Esophagus mucosa (tissue), 1 donor: Measurements from ENCODE around the gene NTN5. TPM values are rescaled to one million over a fixed set of nuclear protein-coding genes. Genes with fewer than 3 reads are reported as not detected.
"Not testable (repeated sequence)": the region's sequence is repeated elsewhere in the genome, so short reads cannot be mapped to it uniquely, and the experiment has no call there.

Experiments
- ATAC-seq: fragments of 200-7000 bp; cut with Tn5 transposase; one replicate; pipeline ENCODE4 v1.9.1; 2020
- total RNA-seq: library from RNA; stranded (reverse); gene quantifications from one replicate; pipeline ENCODE4 v1.2.4, GENCODE V29; 2023
- donor health status: DM: yes; HTN: yes; CAD: no.

The NTN5 gene
- total RNA-seq, 1 donor from 2014 or later, result not detected

DNA sequence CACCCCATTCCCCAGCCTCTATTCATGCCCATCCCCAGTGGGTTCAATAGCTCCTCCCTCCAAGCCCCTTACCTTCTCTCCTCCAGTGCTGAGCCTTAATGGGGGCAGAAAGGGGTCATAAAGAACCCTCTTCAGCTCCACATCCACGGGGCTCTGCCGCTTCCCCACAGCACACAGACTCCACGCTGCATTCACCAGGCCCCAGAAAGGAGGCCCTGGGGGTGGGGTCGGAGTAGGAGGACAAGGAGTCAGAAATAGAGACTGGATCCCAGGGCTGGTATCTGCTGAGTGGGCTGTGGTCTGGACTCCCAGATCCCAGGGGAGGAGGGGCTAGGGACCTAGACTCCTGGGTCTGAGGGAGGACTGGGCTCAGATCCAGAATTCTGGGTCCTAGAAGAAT is 28.5 kb downstream of the NTN5 start:
- ATAC-seq, result no peak

DNA sequence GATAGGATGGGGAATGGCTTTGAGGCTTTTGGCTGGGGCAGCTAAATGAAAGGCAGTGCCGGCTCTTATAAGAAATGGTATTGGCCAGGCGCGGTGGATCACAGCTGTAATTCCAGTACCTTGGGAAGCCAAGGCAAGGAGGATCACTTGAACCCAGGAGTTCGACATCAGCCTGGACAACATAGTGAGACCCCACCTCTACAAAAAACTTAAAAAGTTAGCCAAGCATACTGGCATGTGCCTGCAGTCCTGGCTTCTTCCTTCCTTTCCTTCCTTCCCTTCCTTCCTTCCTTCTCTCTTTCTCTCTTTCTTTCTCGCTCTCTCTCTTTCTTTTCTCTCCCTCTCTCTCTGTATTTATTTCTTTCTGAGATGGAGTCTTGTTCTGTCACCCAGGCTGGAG is 30.0 kb downstream of the NTN5 start:
- no peak for ATAC-seq

DNA sequence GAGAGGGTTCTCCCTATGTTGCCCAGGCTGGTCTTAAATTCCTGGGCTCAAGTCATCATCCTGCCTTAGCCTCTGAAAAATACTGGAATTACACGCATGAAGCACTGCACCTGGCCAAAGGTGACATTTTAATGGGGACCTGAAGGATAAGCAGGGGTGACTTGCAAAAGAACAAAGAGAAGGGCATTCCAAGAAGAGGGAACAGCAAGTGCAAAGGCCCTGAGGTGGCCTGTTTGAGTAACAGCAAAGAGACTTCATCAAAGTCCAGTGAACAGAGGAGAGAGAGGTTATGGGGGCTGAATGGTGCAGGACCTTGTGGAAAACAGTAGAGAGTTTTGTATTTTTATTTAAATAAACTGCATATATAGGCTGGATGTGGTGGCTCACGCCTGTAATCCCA is 31.0 kb downstream of the NTN5 start:
- ATAC-seq, result no peak

DNA sequence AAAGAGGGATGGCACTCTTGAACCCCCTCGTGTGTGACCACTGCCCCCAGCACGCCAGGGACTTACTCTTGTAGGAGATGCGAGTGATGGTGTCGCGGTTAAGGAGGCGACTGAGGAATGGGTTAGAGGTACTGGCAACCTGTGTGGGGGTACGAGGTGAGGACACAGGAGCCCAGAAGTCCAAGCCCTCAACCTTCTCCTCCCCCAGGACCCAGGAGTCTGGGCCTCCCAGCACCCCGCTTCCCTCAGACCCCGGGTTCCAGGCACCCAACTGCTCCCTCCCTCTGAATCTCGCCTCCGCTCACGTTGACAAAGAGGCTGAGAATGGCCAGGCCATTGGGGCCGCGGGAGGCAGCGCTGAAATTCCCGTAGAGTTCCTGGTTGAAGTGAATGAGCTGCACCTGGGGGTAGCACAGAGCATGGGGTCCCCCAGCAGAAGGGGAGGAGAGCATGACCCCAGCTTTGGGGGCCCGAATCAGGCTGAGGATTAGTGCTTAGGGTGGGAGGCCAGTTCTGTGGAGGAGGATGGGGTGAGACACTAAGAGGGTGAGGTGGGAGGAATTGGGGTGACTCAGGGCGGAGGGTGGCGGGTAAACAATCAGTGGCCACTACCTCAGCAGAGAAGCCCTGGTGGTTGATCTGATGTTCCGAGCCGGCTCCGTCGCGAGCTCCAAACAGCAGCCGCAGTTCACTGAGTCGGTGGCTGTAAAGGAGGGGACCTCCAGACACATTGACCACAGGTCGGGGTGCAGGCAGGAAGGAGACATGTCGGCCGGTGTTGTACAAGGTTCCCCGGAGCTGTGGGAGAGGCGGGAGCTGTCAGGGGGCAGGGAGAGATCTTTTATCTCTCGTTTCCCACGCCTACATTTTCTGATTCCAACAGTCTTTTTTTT is 33.1 kb downstream of the NTN5 start:
- no peak for ATAC-seq

DNA sequence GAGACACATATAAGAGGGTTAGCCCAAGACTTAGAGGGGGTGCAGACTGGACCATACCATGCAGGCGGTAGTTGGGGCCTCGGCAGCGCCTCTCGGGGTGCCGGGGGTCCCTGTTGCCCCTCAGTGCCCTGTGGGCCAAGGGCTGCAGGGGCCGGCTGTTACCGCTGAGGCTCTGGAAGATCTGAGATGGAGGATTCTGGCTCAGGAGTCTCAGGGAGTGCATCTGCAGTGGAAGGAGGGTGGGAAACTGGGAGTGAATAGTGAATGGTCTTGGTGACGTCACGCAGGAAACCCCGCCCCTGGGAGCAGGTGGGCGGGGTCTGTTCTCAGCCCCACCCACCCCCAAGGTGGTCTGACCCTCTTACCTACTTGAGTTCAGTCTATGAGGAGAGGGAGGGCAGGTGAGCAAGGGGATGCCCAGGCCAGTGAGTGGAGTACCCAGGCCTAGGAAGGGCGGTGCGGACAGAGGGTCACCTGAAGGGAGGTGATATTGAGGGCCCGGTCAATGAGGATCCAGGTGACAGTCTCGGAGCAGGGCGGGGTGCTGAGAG is 33.9 kb downstream of the NTN5 start:
- no peak for ATAC-seq

DNA sequence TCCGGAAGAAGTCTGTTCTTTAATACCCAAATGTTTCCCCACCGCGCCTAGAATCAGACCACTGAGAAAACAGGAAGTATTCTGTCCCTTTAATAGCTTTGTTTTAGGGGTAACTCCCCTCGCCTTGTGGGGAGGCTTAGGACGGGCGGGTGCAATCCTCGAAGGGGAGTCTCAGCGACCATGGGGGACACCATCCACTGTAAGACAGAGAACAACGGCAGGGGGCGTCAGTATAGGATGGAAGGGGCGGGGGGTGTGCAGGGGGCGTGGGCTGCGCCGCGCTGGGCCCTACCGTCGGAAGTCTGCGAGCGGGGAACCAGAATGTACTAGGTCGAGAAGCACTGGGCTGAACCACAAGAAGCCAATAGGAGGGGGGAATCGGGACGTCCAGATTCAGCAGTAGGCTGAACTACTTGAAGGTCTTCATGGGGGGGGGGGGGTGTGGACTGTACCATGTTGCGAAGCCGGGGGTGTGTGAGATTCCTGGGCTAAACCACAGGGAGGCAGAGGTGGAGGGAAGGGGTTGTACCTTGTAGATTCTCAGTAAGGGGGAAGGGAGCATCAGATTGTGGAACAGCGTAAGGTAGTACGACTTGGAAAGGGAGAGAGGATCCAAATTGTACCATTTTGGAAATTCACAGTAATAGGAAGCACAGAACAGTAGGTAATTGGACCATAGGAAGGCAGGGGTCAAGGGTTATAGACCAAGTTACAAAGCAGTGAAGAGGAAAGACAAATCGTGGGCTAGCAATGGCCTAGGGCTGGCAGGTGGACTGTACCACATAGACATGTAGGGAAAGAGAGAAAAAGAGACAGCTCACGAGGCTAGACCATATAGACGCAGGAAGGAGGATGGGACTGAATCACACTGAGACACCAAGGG is 34.6 kb downstream of the NTN5 start:
- ATAC-seq, result peak; percentile 52

DNA sequence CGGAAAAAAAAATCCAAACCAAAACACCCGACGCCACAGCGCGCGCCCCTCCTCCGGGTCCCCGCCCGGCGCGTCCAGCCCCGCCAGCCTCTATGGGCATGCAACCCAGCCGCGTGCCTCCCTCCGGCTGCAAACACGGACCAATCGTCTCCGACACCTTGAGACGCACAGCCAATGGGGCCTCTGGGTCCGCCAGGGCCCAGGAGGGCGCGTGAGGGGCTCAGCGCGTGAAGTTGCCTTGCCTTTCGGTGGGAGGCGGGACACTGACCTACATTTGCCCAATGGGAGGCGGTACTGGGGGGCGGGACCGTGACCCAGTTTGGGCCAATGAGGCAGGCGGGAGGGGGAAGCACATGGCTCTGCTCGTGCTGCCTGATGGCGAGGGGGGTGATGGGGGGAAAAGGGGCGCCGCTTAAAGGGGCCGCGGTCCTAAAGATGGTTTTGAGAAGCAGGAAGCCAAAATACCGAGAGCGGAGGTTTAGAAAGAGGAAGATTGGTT is 35.3 kb downstream of the NTN5 start:
- ATAC-seq, result peak; percentile 72

DNA sequence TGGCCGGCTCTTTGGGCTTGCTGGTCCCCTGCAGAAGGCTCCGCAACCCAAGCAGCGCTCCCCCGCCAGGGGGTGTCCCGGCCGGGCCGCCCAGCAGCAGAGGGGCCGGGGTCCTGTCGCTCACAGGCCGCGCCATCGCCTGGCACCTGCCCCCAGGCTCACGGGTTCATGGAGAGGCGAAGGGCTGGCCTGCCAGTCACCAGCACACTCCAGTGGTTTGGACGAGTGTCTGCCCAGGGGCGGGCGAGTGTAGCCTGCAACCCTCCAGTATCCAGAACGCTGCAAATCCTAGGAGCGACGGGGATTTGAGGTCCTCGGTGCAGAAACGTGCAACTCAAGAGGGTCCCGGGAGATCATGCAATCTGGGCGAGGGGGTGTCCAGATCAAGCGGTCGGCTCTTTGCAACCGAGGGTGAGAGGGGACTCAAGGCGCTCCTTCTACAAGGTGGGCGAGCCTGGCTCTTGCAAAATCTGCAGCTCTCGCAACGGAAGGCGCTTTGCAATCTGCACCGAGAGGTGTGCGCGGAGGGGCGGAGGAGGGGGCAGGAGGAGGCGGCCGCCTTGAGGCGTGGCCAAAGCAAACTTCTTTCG is 35.9 kb downstream of the NTN5 start, which contains the start of gene DBP:
Gene DBP (minus strand): TSS at position 521 of the 590 bp plus-strand sequence. CDS start 385 bp downstream, at position 136.
- peak; percentile 4 for ATAC-seq

DNA sequence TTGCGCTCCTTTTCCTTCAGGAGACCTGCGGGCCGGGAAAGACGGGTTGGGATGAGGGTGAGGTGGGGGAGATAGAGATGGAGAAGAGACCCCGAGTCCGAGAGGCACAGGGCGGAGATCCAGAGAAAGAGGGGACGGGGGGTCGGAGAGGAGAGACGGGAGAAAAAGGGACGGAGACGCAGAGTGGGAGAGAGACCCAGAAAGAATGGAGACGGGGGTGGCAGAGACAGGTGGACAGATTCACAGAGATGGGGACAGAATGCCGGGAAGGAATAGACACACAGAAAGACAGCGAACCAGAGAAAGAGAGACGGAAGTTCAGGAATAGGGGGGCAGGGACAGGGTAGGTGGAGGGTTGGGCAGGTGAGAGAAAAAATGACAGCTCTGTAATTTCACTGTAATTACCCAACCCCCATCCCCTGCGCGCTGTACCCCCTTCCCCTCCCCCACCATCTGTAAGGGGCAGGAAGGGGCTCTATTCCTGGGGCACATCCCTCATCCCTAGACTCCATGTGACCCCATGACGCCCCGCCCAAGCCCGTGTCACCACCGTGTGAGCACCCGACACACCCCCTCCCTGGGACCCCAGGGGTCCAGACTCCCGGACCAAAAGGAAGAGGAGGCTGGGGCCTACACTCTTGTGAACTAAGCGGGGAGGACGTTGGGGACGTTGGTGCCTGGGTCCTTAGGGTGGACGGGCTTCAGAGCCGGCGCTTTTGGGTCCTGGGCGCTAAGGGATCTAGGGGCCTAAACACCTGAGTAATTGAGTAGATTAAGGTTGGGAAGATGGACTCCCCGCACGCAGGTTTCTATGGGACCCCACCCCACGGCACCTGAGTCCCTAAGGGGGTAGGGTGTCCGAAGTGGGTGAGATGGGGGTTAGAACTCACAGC is 36.6 kb downstream of the NTN5 start:
- ATAC-seq, result no peak

DNA sequence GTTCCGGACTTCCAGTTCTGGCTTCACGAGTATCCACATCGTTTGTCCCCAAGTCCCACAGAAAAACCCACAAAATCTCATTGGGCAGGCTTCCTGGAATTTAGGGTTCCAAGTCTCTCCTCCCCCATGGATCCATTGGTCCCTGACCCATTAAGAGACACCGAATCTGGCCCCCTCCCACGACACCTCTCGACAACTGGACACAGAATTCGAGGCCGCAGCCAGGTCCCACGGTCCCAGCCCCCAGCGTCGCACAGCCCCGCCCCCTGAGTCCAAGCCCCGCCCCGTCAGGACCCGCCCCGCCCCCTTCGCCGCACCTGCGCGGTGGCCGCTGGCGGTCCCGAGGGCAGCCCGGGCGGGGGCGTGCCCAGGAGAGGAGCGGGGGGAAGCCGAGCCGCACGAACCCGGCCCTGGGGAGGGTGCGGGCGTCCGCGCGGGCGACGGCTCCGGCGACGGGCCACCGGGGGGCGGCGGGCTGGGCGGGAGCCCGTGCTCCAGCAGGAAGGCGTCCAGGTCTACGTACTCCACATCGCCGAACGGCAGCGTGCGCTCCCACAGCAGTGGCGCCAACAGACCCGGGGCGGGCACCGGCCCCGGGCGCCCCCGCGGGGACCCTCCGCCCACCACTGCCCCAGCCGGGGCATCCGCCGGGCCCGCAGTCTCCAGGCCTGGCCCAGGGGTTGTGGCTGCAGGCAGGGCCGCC is 37.4 kb downstream of the NTN5 start:
- ATAC-seq, result peak; percentile 39

DNA sequence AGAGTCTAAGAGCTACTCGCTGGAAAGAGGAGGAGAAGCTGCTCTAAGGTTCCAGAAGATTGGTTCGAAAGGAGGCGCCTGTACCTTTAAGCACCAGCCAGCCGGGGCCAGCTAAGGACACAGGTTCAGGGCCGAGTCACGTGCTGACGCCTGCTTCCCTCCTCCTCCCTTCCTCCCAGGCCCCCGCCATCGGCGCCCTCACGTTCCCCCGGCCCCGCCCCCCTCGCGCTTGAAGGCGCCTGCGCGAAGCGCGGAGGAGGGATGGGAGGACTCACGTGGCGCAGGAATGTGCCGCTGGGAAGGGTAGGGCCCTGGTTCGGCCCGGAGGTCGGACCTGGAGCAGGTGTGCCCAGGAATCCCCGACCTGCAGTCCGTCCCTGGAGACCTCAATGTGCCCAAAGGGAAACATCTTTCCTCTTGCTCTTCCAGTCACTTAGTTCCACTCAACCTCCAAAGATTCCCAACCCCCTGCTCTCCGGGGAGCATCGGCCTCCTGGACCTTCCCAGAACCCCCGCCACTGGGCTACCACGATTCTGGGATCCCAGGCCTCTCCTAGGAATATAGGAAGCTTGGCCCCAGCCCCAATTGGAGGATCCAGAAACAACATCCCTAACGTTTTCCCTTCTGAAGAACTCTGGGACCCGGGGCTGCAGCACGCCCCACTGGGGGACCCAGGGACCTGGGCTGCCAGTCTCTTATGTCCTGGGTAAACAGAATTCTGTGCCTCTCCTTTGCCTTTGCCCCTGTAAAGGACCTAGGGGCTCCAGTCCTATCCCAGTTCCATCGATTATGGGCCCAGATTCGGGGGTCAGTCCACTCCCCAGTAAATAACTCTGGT is 38.2 kb downstream of the NTN5 start:
- ATAC-seq, result peak; percentile 59

DNA sequence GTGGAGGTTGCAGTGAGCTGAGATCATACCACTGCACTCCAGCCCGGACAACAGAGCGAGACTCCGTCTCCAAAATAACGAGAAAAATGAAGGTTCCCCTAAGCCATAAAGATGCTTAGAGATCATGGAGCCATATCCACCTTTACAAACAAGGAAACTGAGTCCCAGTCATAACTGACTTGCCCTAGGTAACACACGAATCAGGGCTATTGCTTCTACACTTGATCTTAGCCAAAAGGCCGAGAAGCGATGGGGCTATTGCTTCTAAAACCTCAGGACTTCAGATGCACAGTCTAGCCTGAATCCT is 38.8 kb downstream of the NTN5 start:
- no peak for ATAC-seq

DNA sequence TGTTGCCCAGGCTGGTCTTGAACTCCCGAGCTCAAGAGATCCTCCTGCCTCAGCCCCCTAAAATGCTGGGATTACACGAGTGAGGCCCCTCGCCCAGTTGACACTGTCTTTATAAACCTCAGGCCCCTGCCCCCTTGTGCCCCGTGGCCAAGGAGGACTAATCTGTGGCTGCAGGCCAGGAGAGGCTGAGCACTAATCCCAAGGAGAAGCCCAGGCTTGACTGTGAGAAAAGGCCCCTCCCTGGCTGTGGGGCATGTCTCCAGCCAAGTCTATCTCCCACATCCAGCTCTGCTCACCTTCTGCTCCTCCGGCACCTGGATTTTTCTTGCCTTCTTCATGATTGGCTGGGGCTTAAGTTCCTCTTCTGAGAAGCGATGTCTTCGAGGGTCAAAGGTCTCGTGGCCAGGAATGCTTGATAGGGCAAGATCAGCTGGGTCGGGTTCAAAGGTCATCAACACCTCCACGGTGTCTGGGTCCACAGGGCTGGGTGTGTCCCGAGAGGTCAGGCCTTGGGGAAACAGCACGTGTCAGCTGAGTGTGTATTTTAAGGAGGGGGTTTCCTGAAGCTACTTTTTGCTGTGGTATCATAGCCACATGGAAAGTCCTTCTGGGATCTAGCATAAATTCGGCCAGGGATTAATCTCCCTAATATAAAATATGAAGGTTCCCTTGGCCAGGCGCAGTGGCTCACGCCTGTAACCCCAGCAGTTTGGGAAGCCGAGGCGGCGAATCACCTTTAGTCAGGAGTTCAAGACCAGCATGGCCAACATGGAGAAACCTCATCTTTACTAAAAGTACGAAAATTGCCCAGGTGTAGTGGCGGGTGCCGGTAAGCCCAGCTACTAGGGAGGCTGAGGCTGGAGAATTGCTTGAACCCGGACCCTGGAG is 39.4 kb downstream of the NTN5 start:
- no peak for ATAC-seq

DNA sequence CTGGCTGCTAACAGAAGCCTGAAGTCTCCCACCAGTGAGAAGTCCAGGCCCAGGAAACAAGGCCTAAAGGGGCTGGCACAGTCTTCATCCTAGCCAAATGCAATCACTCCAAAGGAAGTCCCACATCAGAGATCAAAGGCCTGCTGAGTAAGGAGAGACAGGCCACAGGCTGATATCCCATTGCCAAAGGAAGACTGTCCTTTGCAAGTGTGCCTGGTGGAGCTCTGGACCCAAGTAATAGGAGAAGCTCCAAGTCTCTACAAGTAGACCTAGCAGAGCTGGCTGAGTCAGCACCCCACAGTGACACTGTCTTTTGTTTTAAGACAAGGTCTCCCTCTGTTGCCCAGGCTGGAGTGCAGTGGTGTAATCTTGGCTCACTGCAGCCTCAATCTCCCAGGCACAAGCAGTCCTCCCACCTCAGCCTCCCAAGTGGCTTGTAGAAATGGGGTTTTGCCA is 40.1 kb downstream of the NTN5 start:
- ATAC-seq, result peak; percentile 6

DNA sequence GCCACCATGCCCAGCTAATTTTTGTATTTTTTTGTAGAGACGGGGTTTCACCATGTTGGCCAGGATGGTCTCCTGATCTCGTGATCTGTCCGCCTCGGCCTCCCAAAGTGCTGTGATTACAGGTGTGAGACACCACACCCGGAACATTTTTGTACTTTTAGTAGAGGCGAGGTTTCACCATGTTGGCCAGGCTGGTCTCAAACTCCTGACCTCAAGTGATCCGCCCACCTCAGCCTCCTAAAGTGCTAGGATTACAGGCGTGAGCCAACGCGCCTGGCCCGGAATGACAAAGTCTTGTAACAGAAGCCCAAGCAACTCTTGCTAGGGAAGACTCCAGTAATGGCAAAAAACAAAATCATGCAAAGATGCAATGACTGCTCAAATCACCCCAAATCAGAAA is 40.5 kb downstream of the NTN5 start:
- ATAC-seq, result not testable (repeated sequence)

DNA sequence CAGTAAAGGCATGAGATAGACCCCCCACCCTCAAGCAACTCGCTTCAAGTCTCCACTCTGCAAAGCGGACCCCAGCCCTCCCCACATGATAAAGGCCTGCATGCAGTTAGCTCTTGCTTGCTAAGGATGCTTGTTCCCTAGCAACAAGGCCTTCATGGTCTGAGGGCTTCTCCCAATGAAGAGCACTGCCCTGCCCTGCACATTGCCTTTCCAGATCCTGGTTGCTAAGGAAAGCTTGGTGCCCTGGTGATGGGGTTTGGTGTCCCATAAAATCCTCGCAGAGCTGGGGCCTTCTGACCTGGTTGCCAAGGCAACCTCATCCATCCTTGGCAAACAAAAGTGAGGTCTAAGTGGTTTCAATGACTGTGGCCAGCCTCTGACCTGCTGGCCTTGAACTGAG is 41.6 kb downstream of the NTN5 start:
- ATAC-seq, result no peak

DNA sequence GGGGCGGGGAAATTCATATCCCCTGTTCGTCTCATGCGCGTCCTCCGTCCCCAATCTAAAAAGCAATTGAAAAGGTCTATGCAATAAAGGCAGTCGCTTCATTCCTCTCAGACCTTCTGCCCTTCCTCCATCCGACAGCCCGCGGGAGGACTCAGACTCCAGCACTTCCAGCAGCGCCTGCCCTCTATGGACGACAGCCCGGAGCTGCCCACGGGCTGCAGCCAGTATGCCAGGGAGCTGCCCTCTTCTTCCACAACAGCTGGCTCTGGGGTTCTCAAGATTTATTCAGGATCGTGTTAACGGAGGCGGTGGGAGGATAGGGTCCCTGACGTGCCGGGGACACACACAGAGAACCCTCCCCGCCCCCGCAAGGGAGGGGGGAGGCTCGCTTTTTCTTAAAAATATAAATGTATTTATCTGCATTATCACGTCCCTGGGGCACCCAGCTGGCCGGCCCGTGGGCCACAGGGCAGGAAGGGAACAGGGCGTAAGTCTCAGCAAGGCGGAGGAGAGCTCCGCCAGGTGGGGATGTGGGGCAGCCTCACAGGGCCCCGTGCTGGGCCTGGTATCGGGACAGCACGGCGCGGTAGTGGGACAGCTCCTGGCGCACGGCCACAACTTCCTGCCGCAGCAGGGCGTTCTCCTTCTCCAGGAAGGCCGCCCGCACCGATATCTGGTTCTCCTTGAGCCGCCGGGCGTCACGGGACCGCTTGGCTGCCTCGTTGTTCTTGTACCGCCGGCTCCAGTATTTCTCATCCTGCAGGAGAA is 42.3 kb downstream of the NTN5 start:
- ATAC-seq, result no peak
